B cell (primary cell): ENCODE data around the gene LENG9. TPM values are rescaled to one million over a fixed set of nuclear protein-coding genes. Genes with fewer than 3 reads are reported as not detected.
A peak's percentile ranks its signal among the peaks of the same experiment; 100 is the strongest.

Experiments used
- ATAC-seq: fragments of 200-7000 bp; cut with Tn5 transposase; one replicate; pipeline ENCODE4 v1.10.0; 2021; ENCODE audit warnings: low read depth, mild to moderate bottlenecking, moderate number of reproducible peaks, moderate library complexity
- CTCF ChIA-PET: fragments of 350-600 bp; sonication (Branson Sonifier 250); formaldehyde crosslinking; loops from one replicate; lab custom pipeline; 2021; ENCODE audit warnings: antibody characterized with exemption, inconsistent platforms; lab: Charles Lee
- POLR2A ChIA-PET: fragments of 350-600 bp; sonication (Branson Sonifier 250); formaldehyde crosslinking; loops from one replicate; lab custom pipeline; 2021; ENCODE audit warnings: antibody characterized with exemption; lab: Charles Lee
- DNase-seq: peaks from one replicate; pipeline ENCODE4 v3.0.0; 2013
- H2AFZ ChIP-seq: 2 replicates; pipeline ENCODE4 v1.6.1; 2012; ENCODE audit warnings: mild to moderate bottlenecking, low read depth, low read length; ENCODE audit not compliant: insufficient read depth, poor library complexity, severe bottlenecking
- H3K27ac ChIP-seq, 2 donors: 1 replicate in 1 of 2; 2 replicates in 1 of 2; pipeline ENCODE4 v1.5.1; 2012 to 2013; ENCODE audit warnings: low read length in 2 of 2, mild to moderate bottlenecking in 2 of 2, moderate library complexity in 1 of 2
- H3K27me3 ChIP-seq, 4 experiments: fragments of 200-600 bp in 1 of 4; sonication (generic) in 1 of 4; replicated peaks in 1 of 4; 1 replicate in 2 of 4; 2 replicates in 2 of 4; pipeline versions ENCODE4 v1.6.1 to v1.7.0; 2013 to 2016; ENCODE audit warnings: low read length in 3 of 4, mild to moderate bottlenecking in 2 of 4, mixed read lengths in 1 of 4, moderate library complexity in 1 of 4; ENCODE audit not compliant: insufficient read depth in 4 of 4, control insufficient read depth in 3 of 4; ENCODE audit errors: control extremely low read depth in 1 of 4
- H3K36me3 ChIP-seq, 2 experiments: replicated peaks in 1 of 2; 1 replicate in 1 of 2; 2 replicates in 1 of 2; pipeline versions ENCODE4 v1.6.1 to v1.7.1; 2013; ENCODE audit warnings: low read length in 1 of 2; ENCODE audit not compliant: insufficient read depth in 2 of 2, control insufficient read depth in 1 of 2; ENCODE audit errors: control extremely low read depth in 1 of 2, extremely low read depth in 1 of 2
- H3K4me1 ChIP-seq, 2 donors: fragments of 200-600 bp in 1 of 2; sonication (generic) in 1 of 2; 1 replicate in 1 of 2; 2 replicates in 1 of 2; pipeline versions ENCODE4 v1.5.1 to v1.6.1; 2013 to 2017; ENCODE audit warnings: low read length in 2 of 2; ENCODE audit not compliant: control insufficient read depth in 2 of 2, insufficient read depth in 2 of 2
- H3K4me2 ChIP-seq: replicated peaks from 2 replicates; pipeline ENCODE3; 2012; ENCODE audit warnings: mild to moderate bottlenecking, low read depth, low read length; ENCODE audit not compliant: poor library complexity, severe bottlenecking
- H3K4me3 ChIP-seq, 5 experiments: fragments of 200-600 bp in 1 of 5; sonication (generic) in 1 of 5; 1 replicate in 3 of 5; 2 replicates in 2 of 5; pipeline versions ENCODE4 v1.5.1 to v1.7.0; 2011 to 2016; ENCODE audit warnings: low read length in 4 of 5, mild to moderate bottlenecking in 4 of 5, low read depth in 2 of 5, control low read depth in 1 of 5, moderate library complexity in 1 of 5; ENCODE audit not compliant: insufficient read depth in 1 of 5; ENCODE audit errors: control extremely low read depth in 1 of 5, extremely low read depth in 1 of 5
- H3K79me2 ChIP-seq: fragments of 200-600 bp; sonication (generic); one replicate; pipeline ENCODE4 v1.6.0; 2016; ENCODE audit warnings: low read length; ENCODE audit not compliant: control insufficient read depth, insufficient read depth
- H3K9ac ChIP-seq: fragments of 200-600 bp; sonication (generic); 2 replicates; pipeline ENCODE4 v1.6.1; 2017; ENCODE audit warnings: mild to moderate bottlenecking, low read length, moderate library complexity
- H3K9me3 ChIP-seq, 3 donors: one replicate each; pipeline versions ENCODE4 v1.6.1 to v1.7.1; 2013; ENCODE audit warnings: low read length in 2 of 3; ENCODE audit not compliant: control insufficient read depth in 2 of 3, insufficient read depth in 1 of 3; ENCODE audit errors: control extremely low read depth in 1 of 3
- H4K20me1 ChIP-seq: 2 replicates; pipeline ENCODE4 v1.6.0; 2012; ENCODE audit warnings: mild to moderate bottlenecking, low read length; ENCODE audit not compliant: insufficient read depth, control insufficient read depth, poor library complexity, severe bottlenecking
- H3K27ac Mint-ChIP-seq: one replicate; pipeline ENCODE4 v1.8.0; 2021; ENCODE audit warnings: mixed read lengths
- H3K27me3 Mint-ChIP-seq: one replicate; pipeline ENCODE4 v1.8.0; 2021; ENCODE audit warnings: mixed read lengths
- H3K4me1 Mint-ChIP-seq: one replicate; pipeline ENCODE4 v1.8.0; 2021; ENCODE audit warnings: mixed read lengths
- H3K4me3 Mint-ChIP-seq: one replicate; pipeline ENCODE4 v1.8.0; 2021; ENCODE audit warnings: mixed read lengths
- H3K9me3 Mint-ChIP-seq: one replicate; pipeline ENCODE4 v1.8.0; 2022; ENCODE audit warnings: mixed read lengths; ENCODE audit not compliant: insufficient read depth
- CTCF ChIP-seq: fragments of 200-600 bp; IDR thresholded peaks from one replicate; pipeline ENCODE4 v1.8.0; 2022; ENCODE audit warnings: antibody characterized with exemption, mild to moderate bottlenecking
- EZH2 ChIP-seq: IDR thresholded peaks from 2 replicates; pipeline ENCODE4 v1.6.1; 2012; ENCODE audit warnings: borderline replicate concordance, low read depth, mild to moderate bottlenecking, moderate library complexity, low read length; ENCODE audit not compliant: insufficient read depth, poor library complexity, severe bottlenecking
- WGBS: methylation state at CpG from one replicate; pipeline ENCODE4 v1.1.5; 2013; ENCODE audit warnings: missing lambda C conversion rate; ENCODE audit not compliant: insufficient coverage; 5-methylcytosine and 5-hydroxymethylcytosine counted together
- intact Hi-C: fragments of 100-400 bp; cut with micrococcal nuclease; formaldehyde crosslinking; loops from one replicate; pipeline ENCODE4 v1.10.0; 2022
- polyA plus RNA-seq: library from polyadenylated mRNA; depleted of rRNA; stranded (reverse); fragments of >200 nt; gene quantifications from 2 replicates; pipeline ENCODE4 v1.2.3, GENCODE V29; 2012
- total RNA-seq, 2 donors: library from RNA; stranded (reverse); fragments of 120-200 nt in 1 of 2; gene quantifications; 1 replicate in 1 of 2; 2 replicates in 1 of 2; pipeline versions ENCODE4 v1.2.3 to v1.2.4, GENCODE V29; 2013 to 2022

The LENG9 gene
- total and polyA plus RNA-seq, 2 donors (not counting 1 experiment from before 2014, with no cell fraction given) = 4.6 to 6.6 TPM

- Mint-ChIP-seq H3K27ac (peak overlapping the region; percentile 93), H3K4me1 (peaks cover 19% of the 10 kb centered on the region), H3K9me3 (no peaks in the 10 kb centered on the region), H3K27me3 (peaks cover 16% of the 10 kb centered on the region), H3K4me3 (peak overlapping the region; percentile 91)
- peaks cover 16 to 29% of the 10 kb centered on the region in 2 donors for H3K4me1 ChIP-seq
- peaks cover 2% of the 10 kb centered on the region for H3K79me2 ChIP-seq
- H4K20me1 ChIP-seq = peaks cover 30% of the 10 kb centered on the region
- TF ChIP-seq EZH2 = no peak
- no peak for TF ChIP-seq CTCF
- H2AFZ ChIP-seq = peak overlapping the region; percentile 81
- ATAC-seq = peak; percentile 48
- 9% methylated on average over 83 of the region's 87 CpGs for WGBS
- peaks cover 0 to 13% (median 3%) of the 10 kb centered on the region in 4 experiments for H3K27me3 ChIP-seq
- peak overlapping the region; percentile 84 to 85 for H3K27ac ChIP-seq
- peak overlapping the region; percentile 81 for H3K9ac ChIP-seq
- intact Hi-C loops = loop anchor here (1.0 to 5.0 kb wide), 4 partner anchors 47 to 598 kb away; partner anchors contain the start of genes CNOT3 and MYADM
- H3K4me2 ChIP-seq = peak overlapping the region; percentile 100
- ChIA-PET CTCF (no interaction called here), POLR2A (interaction anchor here (0.6 kb wide), 1 partner anchor 199 kb away, joined by 8 read pairs; no protein-coding TSS in a partner anchor)
- peaks cover 0 to 26% (median 0%) of the 10 kb centered on the region in 3 donors for H3K9me3 ChIP-seq
- H3K4me3 ChIP-seq = peak overlapping the region; percentile 65 to 88 (median 74)
- DNase-seq = peak; percentile 82
- H3K36me3 ChIP-seq = peaks cover 0 to 19% of the 10 kb centered on the region in 2 experiments
Observed at GRCh38 chr19:54464630-54465425, 1.2 kb upstream of the LENG9 start.
